ENCODE data around the gene TXNDC16. TPM values are rescaled to one million over a fixed set of nuclear protein-coding genes. Genes with fewer than 3 reads are reported as not detected.

Gene TXNDC16
- total and polyA plus RNA-seq, 9 of the 15 experiments (the other 6 are each of a cell fraction or from before 2014, with no cell fraction given) = 1.8 to 6.2 (median 4.9) TPM

DNA sequence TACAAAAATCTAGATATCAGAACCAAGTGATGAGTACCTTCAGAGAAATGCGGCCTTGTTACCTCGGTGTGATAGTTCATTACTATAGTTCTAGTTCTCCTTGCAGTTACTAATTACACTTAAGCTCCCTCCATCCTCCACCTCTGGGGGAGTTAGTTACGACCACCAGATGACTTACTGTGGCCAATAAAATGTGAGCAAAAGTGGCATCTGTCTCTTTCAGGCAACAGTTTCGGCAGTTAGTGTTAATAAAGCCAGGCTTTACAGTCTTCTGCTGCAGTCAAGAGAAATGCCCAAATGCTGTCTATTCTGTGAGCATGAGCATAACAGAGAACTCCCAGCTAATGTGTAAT is 6.0 kb downstream of the TXNDC16 start:
- peaks cover 50% of the 10 kb centered on the region for H3K79me2 ChIP-seq (ENCODE audit: control insufficient read depth, insufficient read depth, low read length)
- intact Hi-C loops (cut with micrococcal nuclease) = no loop called here
- H4K20me1 ChIP-seq (replicated peaks; ENCODE audit: control insufficient read depth, insufficient read depth, low read length) = no peaks in the 10 kb centered on the region
- no peaks in the 10 kb centered on the region; the same call in 1 of the 2 replicates for H3K9me3 ChIP-seq (replicated peaks; ENCODE audit: control insufficient read depth, insufficient read depth, low read depth, low read length)
- 43% methylated on average over 3 of the region's 4 CpGs for WGBS (ENCODE audit: insufficient coverage, low coverage, missing lambda C conversion rate)
- in situ Hi-C loops (cut with MboI) = no loop called here
- ATAC-seq (peak; percentile 24), DNase-seq (ENCODE audit: extremely low read depth in 1 of 4, low spot score in 3 of 4) (no peak), FAIRE-seq (no peak)
- POLR2A ChIA-PET = interaction anchor here (1.0 to 1.1 kb wide), 2 partner anchors 9 to 10 kb away, joined by 3 read pairs; no protein-coding TSS in a partner anchor
- H3K9ac ChIP-seq (ENCODE audit: insufficient read depth in 1 of 2, low read depth in 2 of 2, low read length in 2 of 2) = peak overlapping the region in 1 of 2 experiments; percentile 61; a peak in 2 of 4 replicates
- no peaks in the 10 kb centered on the region; the same call in 2 of the 3 replicates for H3K36me3 ChIP-seq (ENCODE audit: control insufficient read depth, insufficient read depth, low read length)
- H3K27me3 ChIP-seq (ENCODE audit: control insufficient read depth in 2 of 2, insufficient read depth in 2 of 2, low read length in 2 of 2) = no peaks in the 10 kb centered on the region
- CTCF ChIA-PET (ENCODE audit: low intra/inter-chr PET ratio) = no interaction called here
- H3K9me1 ChIP-seq (ENCODE audit: control insufficient read depth, insufficient read depth, low read length) = no peaks in the 10 kb centered on the region
- H3K27ac ChIP-seq (ENCODE audit: extremely low read depth, low read depth, low read length) = peak overlapping the region; percentile 53
- H3K4me1 ChIP-seq (replicated peaks in 1 of 2; ENCODE audit: control insufficient read depth in 2 of 2, insufficient read depth in 2 of 2, low read length in 2 of 2) = peaks cover 0 to 27% of the 10 kb centered on the region in 2 experiments; a peak in 3 of 5 replicates
- BruUV-seq (replicated peaks) = no TSS peak
- H3K4me3 ChIP-seq = no peak overlapping the region
- peak overlapping the region; percentile 73 for H2AFZ ChIP-seq (ENCODE audit: low read depth, low read length)
- H3K4me2 ChIP-seq (ENCODE audit: insufficient read depth, low read length) = peak overlapping the region; percentile 57
- no peak for TF ChIP-seq RBM15 (IDR thresholded peaks at IDR 0.05; ENCODE audit: insufficient read depth, low read length)
- TF ChIP-seq PURB (CRISPR knock-in tag; IDR thresholded peaks at IDR 0.05; ENCODE audit: low read depth) = no peak
- TF ChIP-seq, protein P1, sequence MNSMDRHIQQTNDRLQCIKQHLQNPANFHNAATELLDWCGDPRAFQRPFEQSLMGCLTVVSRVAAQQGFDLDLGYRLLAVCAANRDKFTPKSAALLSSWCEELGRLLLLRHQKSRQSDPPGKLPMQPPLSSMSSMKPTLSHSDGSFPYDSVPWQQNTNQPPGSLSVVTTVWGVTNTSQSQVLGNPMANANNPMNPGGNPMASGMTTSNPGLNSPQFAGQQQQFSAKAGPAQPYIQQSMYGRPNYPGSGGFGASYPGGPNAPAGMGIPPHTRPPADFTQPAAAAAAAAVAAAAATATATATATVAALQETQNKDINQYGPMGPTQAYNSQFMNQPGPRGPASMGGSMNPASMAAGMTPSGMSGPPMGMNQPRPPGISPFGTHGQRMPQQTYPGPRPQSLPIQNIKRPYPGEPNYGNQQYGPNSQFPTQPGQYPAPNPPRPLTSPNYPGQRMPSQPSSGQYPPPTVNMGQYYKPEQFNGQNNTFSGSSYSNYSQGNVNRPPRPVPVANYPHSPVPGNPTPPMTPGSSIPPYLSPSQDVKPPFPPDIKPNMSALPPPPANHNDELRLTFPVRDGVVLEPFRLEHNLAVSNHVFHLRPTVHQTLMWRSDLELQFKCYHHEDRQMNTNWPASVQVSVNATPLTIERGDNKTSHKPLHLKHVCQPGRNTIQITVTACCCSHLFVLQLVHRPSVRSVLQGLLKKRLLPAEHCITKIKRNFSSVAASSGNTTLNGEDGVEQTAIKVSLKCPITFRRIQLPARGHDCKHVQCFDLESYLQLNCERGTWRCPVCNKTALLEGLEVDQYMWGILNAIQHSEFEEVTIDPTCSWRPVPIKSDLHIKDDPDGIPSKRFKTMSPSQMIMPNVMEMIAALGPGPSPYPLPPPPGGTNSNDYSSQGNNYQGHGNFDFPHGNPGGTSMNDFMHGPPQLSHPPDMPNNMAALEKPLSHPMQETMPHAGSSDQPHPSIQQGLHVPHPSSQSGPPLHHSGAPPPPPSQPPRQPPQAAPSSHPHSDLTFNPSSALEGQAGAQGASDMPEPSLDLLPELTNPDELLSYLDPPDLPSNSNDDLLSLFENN (IDR thresholded peaks at IDR 0.05; ENCODE audit: low read depth in 2 of 2, low read length in 2 of 2) = no peak
- TF ChIP-seq ZNF707 (CRISPR knock-in tag; conservative IDR thresholded peaks at IDR 0.05) = no peak
- no peak for TF ChIP-seq MTF1 (CRISPR knock-in tag; IDR thresholded peaks at IDR 0.05; ENCODE audit: borderline replicate concordance)
- no peak for TF ChIP-seq FOXJ2 (tag; IDR thresholded peaks at IDR 0.05)
- TF ChIP-seq, protein P2, sequence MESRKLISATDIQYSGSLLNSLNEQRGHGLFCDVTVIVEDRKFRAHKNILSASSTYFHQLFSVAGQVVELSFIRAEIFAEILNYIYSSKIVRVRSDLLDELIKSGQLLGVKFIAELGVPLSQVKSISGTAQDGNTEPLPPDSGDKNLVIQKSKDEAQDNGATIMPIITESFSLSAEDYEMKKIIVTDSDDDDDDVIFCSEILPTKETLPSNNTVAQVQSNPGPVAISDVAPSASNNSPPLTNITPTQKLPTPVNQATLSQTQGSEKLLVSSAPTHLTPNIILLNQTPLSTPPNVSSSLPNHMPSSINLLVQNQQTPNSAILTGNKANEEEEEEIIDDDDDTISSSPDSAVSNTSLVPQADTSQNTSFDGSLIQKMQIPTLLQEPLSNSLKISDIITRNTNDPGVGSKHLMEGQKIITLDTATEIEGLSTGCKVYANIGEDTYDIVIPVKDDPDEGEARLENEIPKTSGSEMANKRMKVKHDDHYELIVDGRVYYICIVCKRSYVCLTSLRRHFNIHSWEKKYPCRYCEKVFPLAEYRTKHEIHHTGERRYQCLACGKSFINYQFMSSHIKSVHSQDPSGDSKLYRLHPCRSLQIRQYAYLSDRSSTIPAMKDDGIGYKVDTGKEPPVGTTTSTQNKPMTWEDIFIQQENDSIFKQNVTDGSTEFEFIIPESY (CRISPR knock-in tag; IDR thresholded peaks at IDR 0.05) = no peak
- no peak for TF ChIP-seq CBX1 (IDR thresholded peaks at IDR 0.05; ENCODE audit: low read depth)
- no peak for TF ChIP-seq ZNF764 (CRISPR knock-in tag; IDR thresholded peaks at IDR 0.05; ENCODE audit: low read depth)
- no peak for TF ChIP-seq EHMT2 (IDR thresholded peaks at IDR 0.05)
- TF ChIP-seq SMARCA5 (IDR thresholded peaks at IDR 0.05) = no peak
- no peak for TF ChIP-seq ZNF354B (CRISPR knock-in tag; IDR thresholded peaks at IDR 0.05)
- TF ChIP-seq ZNF146 (CRISPR knock-in tag; IDR thresholded peaks at IDR 0.05; ENCODE audit: unreplicated experiment) = no peak
- TF ChIP-seq, protein P3, sequence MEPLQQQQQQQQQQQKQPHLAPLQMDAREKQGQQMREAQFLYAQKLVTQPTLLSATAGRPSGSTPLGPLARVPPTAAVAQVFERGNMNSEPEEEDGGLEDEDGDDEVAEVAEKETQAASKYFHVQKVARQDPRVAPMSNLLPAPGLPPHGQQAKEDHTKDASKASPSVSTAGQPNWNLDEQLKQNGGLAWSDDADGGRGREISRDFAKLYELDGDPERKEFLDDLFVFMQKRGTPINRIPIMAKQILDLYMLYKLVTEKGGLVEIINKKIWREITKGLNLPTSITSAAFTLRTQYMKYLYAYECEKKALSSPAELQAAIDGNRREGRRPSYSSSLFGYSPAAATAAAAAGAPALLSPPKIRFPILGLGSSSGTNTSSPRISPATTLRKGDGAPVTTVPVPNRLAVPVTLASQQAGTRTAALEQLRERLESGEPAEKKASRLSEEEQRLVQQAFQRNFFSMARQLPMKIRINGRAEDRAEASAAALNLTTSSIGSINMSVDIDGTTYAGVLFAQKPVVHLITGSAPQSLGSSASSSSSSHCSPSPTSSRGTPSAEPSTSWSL (CRISPR knock-in tag; IDR thresholded peaks at IDR 0.05; ENCODE audit: borderline replicate concordance) = no peak
- TF ChIP-seq RBM17 (IDR thresholded peaks at IDR 0.05; ENCODE audit: borderline replicate concordance, low read depth, low read length) = no peak
- TF ChIP-seq, protein P4, sequence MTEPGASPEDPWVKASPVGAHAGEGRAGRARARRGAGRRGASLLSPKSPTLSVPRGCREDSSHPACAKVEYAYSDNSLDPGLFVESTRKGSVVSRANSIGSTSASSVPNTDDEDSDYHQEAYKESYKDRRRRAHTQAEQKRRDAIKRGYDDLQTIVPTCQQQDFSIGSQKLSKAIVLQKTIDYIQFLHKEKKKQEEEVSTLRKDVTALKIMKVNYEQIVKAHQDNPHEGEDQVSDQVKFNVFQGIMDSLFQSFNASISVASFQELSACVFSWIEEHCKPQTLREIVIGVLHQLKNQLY (CRISPR knock-in tag; conservative IDR thresholded peaks at IDR 0.05) = no peak

Measured in K562 (cell line).